Activated CD8-positive, alpha-beta memory T cell treated with anti-CD3 and anti-CD28 coated beads for 48 hours (primary cell): ENCODE measurements around the gene C2orf92.
"Not testable (repeated sequence)": the region's sequence is repeated elsewhere in the genome, so short reads cannot be mapped to it uniquely, and the experiment has no call there.

ENCODE experiments used
- DNase-seq, 3 experiments: peaks; one replicate each; pipeline ENCODE4 v3.0.0-alpha.2; 2020; ENCODE audit warnings: low read depth in 2 of 3, low spot score in 2 of 3

C2orf92 gene

DNA sequence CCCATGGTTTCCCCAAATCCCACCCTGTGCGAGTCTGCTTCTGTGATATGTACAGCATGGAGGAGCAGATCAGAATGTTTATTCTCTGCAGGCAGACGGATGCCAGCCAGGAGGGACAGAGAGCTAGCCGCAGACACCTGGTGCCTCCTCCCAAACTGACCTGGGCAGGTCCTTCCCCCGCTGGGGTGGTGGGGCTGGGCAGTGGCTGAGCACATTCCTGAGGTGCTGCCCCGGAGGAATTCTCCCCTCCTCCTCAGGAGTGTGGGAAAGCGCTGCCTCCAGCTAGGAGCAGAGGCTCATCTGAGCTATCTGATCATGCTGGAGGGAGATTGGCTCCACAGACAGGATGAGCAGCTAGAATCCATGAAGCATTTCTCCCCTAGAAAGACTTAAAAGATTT lies 21.7 kb downstream of the C2orf92 start:
- no peak for DNase-seq

GRCh38 chr2:97693476-97693875 lies 24.0 kb downstream of the C2orf92 start:
- no peak for DNase-seq

- DNase-seq: no peak
These were observed 26.2 kb downstream of the C2orf92 start for GRCh38 chr2:97695744-97696143.

DNA sequence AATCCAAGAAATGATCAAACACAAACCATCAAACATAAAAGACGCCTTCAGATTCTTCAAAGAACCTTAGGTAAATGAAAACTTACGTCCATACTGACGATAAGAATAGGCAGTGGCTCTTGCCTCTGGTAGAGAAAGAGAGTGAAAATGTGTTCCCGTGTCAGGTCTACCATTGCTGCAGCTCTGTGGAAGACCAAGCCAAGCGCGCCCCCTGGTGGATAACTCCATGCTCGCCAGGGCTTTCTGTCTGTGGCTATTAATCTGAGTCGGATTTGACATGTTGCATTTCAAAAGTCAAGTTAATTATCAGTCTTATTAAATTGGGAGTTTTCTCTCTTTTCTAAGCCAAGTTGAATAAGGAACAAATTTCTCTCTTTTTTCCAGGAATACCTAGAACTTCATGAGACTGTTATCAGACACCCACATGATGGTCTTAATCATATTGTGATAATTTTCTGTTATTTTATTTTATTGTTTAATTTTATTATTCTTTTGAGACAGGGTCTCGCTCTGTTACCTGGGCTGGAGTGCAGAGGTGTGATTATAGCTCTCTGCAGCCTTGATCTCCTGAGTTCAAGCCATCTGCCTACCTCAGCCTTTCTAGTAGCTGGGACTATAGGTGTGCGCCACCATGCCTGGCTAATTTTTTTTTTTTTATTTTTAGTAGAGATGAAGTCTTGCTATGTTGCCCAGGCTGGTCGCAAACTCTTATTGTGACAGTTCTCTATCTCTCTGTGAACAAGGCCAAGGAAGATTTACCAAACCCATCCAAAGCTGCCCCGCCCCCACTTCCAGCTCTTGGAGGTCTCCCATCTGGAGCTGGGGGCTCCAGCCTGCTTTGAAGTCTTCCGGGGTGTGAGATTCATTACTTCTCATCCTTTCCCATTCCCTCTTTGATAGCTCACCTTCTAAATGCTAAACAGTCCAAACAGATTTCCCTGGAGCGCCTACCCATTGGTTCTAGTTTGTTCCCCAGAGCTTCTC lies 28.0 kb downstream of the C2orf92 start:
- DNase-seq: peak; percentile 74 to 98 (median 98)

DNA sequence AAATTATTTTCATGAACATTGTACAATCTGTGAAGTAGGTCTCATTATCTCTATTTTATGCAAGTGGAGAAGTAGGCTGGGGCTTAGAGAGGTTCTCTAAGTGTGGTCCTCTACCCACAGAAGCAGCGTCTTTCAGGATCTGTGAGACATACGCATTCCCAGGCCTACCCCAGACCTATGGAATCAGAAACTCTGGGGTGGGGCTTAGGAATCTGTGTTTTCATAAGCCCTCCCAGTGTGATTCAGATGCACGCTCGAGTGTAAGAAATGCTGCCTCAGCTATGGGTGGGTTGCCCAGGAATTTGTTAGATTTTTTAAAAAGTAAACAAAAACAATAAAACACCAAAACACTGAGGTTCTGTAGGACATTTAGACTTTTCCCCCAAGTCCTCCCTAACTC lies 29.0 kb downstream of the C2orf92 start:
- DNase-seq: no peak

- no peak for DNase-seq
These were observed 30.4 kb downstream of the C2orf92 start for GRCh38 chr2:97699765-97700444.

DNA sequence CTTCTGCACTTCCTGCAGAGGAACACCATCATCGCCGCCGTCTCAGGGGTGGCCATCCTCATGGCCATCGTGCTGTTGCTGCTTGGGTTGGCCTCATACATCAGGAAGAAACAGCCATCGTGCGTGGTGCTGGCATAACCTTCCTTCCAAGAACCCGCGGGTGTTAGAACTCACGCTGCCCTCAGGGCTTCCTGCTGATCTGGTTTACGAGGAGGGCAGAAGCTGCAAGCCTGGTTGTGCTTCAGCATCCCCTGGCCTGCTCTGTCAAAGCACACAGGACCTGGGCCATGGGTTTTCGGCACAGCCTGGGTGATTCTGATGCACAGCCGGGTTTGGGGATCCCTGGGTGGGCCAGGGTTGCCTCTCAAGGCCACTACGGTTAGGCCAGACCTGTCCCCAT lies 31.7 kb downstream of the C2orf92 start:
- DNase-seq: no peak

DNA sequence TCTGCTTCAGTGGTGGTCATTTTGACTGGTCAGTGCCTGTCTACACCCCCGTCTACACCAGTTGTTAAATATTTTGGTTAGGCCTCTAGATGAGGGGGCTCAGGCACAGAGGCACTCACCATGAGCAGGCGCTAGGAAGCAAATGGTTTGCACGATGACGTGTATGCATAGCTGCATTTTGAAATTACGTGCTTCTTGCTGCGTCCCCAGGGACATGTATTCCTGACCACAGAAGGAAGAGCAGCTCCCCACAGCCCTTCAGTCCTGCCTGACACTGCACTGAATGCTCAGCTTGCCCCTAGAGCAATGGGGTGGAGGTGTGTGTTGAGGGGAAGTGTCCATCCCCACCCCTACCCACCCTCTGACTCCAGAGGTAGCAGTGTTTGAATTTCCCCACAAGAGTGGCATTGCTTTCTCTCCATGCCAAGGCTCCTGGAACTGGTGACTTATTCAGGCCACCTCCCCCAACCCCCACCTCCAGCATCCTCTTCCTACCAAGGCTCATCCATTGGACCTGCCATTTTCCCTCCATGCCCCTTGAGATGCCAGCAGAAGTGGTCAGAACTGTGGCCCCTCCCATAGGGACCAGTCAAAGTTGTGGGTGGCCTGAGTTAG lies 32.4 kb downstream of the C2orf92 start:
- DNase-seq: no peak

DNA sequence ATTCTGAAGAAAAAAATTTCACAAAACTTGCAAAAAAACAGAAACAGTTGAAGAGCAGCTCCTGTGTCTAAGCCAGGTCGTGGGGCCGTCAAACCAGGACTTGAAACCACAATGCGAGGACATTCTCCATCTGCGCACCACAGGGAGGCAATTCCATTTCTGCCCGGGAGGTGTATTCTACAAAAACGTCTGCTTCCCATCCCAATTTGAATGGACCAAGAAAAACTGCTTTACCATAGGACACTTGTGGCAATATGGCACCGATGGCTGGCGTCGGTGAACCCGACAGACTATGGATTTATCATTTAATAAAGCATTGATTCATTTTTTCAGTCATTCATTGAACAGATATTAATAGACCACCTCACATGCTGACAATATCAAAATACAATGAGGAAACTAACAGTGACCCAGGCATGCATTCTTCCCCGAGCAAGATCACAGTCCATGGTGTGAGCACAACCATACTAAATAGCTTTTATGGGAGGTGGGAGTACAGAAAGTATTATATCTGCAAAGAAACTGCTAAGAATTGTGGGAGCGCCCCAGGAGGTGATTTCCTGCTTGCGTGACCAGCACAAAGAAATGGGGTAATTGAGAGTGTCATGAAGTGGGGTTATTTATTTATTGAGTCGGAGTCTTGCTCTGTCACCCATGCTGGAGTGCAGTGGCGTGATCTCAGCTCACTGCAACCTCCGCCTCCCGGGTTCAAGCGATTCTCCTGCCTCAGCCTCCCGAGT lies 33.4 kb downstream of the C2orf92 start:
- no peak for DNase-seq

GRCh38 chr2:97703741-97704140 lies 34.2 kb downstream of the C2orf92 start:
- DNase-seq: no peak

GRCh38 chr2:97704989-97705388 lies 35.5 kb downstream of the C2orf92 start:
- DNase-seq: no peak

GRCh38 chr2:97706112-97706511 lies 36.6 kb downstream of the C2orf92 start:
- DNase-seq: no peak

DNA sequence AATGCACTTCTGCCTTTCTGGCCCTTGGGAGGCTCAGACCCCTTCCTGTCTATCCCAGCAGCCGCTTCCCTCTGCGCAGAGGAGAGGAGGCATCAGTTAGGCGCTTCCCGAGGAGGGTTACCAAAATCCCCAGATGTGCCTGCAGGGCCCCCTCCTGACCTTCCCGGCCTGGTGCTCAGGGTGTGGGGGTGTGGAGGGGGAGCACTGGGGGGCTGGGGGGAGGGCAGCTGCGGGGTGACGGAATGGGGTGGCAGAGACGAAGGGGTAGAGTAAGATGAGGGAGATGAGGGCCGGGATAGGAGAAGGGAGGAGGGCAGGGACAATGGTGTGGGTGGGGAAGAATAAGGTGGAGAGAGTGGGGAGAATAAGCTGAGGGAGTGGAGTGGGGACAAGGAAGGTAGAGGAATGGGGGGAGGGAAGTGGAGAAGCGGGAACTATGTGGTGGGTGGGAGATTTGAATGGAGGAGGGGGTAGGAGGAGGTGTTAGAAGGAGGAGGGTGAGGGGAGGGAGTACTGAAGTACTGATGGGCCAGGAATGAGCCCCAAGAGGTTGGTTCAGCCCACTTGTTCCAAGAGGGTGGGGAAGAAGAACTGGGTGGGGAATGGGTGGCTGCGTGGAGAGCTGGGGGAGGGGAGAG lies 37.3 kb downstream of the C2orf92 start:
- DNase-seq: no peak

GRCh38 chr2:97707362-97708047 lies 38.0 kb downstream of the C2orf92 start:
- DNase-seq: no peak

DNA sequence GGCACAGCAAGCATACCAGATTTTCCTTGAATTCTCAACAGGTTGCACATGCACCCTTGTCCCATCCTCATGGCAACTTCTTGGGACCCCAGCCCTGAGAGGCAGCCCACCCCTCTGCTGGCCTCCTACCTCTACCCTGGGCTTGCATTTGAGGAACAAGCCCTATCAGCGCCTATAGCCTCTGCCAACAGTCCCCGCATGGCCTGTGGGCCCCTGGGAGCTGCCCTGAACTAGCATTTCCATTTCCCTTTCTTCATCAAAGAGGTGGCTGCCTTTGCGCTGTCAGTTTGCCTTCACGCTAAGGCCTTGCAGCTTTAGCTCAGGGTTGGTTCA lies 38.5 kb downstream of the C2orf92 start:
- no peak for DNase-seq

DNA sequence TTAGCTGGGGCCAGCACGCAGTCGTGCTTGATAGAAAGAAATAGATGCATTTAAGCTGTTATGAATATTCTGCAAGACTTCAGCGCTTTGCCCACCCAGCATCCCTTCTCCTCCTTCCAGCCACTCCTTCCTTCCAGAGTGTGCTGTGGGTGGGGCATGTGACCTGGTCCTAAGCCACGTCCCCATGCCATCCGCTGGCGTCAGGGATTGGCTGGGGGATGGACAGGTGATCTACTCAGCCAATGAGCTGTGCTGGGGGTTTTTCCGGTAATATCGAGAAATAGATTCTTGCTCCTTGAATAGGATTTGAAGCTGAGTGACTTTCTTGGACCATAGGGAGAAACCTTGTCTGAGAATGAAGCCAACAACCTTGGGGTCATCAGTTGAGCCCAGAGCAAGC lies 39.1 kb downstream of the C2orf92 start:
- DNase-seq: no peak

GRCh38 chr2:97711394-97711711 lies 41.8 kb downstream of the C2orf92 start:
- DNase-seq: no peak

- DNase-seq: not testable (repeated sequence)
These were observed 42.7 kb downstream of the C2orf92 start for GRCh38 chr2:97712175-97712574.

GRCh38 chr2:97712693-97713295 lies 43.3 kb downstream of the C2orf92 start:
- peak in 1 of 3 experiments; percentile 43 for DNase-seq
